Measurements from ENCODE around the gene FBXO9.

Gene FBXO9

GRCh38 chr6:53139841-53140413, 74.7 kb downstream of the FBXO9 start:
- no peak for DNase-seq

- no peak for DNase-seq
Observed at GRCh38 chr6:53142810-53143209, 77.6 kb downstream of the FBXO9 start.

DNA sequence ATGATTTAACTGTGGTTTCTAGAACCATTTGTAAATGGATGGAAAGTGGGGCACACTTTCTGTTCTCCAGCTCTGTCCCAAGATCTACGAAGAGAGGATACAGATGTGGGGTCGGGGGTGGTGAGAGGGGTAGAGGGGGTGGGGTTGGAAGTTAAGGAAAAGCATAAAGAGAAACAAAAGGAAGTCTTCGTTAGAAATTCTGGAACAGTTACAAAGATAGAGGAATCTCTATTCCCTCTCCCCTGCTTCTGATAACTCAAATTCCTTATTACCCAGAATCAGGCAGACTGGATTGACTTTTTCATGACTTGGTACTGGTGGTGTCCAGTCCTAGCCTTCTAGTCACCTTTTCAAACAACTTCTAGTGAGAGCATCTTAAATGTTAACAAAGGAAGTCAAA, 78.5 kb downstream of the FBXO9 start:
- DNase-seq, result no peak

DNA sequence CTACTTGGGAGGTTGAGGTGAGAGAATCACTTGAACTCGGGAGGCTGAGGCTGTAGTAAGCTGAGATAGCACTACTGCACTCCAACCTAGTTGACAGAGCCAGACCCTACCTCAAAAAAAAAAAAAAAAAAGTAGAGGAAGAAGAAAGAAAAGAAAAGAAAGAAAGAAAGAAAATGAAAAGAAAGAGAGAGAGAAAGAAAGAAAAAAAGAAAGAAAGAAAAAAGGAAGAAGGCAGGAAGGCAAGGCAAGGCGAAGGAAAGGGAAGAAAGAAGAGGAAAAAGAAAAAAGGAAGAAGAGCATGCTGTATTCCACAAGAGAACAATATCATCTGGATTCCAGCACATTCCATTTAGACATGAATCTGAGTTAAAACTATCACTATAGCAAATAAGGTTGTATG, 79.6 kb downstream of the FBXO9 start:
- no peak for DNase-seq

DNA sequence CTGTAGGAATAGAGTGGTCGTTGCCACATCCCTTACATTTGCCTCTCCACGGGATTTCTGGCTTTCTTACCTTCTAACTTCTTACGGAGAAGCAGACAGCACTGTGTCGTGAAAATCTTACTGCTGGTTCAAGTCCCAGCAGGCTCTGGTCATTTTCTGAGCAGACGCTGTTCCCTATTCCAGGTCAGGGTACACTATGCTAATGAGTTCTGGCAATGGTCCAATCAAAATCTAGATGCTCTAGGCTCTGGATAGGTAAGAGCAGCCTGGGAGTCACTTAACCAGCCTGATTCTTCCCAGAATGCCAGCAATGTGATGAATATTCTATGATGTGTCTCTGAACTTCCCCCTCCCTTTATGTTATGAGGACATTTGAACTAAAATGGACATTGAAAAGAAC, 83.5 kb downstream of the FBXO9 start, which contains the start of gene GCM1:
GCM1 (minus strand) TSS at position 158 of the 400 bp plus-strand sequence. CDS start 3,209 bp downstream, outside the sequence.
- no peak for DNase-seq
